Measurements from ENCODE around the gene SAMD14. TPM values are rescaled to one million over a fixed set of nuclear protein-coding genes. Genes with fewer than 3 reads are reported as not detected.

The SAMD14 gene
- total and polyA plus RNA-seq, 9 donors: 0.36 to 4.9 (median 1.7) TPM

DNA sequence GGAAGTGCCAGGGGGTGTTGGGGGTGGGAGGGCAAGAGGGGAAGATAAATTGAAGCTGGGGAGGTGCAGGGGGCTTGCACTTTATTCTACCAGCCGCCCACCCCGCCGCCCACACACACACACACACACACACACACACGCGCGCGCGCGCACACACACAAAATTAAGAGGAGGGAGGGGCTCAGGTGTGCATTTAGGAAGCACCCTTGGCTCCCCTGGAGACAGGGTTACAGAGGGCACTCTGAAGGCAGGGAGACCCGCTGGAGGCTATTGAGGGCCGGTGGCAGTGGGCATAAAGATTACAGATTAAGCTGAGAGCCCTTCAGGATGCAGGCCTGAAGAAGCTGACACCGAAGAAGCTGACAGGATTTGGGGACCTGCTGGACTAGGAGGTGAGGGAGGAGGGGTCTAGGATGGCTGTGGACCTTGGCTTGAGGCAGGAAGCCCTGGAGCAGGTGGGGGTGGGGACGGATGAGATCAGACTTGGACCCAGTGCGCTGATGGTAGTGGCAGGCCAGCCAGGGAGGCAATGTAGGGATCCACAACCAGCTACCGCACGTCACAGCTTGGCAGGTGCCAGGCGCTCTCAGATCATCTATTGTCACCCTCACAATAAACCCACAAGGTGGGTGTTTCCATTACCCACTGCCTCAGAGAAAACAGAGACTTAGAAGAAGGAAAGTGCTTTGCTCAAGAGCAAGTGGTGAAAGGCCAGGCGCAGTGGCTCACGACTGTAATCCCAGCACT, 772 bp upstream of the SAMD14 start:
- no peak overlapping the region for H3K27ac ChIP-seq
- peaks cover 6% of the 10 kb centered on the region for H3K4me1 ChIP-seq (ENCODE audit: insufficient read depth)
- WGBS, 3 donors: 63 to 68% (median 64%) methylated on average over 19 of the region's 19 CpGs
- no peak for DNase-seq
- no peaks in the 10 kb centered on the region for H3K27me3 ChIP-seq
- TF ChIP-seq EP300 (IDR thresholded peaks at IDR 0.05) (no peak), POLR2A (IDR thresholded peaks at IDR 0.05) (no peak)
- TF ChIP-seq, protein P1, sequence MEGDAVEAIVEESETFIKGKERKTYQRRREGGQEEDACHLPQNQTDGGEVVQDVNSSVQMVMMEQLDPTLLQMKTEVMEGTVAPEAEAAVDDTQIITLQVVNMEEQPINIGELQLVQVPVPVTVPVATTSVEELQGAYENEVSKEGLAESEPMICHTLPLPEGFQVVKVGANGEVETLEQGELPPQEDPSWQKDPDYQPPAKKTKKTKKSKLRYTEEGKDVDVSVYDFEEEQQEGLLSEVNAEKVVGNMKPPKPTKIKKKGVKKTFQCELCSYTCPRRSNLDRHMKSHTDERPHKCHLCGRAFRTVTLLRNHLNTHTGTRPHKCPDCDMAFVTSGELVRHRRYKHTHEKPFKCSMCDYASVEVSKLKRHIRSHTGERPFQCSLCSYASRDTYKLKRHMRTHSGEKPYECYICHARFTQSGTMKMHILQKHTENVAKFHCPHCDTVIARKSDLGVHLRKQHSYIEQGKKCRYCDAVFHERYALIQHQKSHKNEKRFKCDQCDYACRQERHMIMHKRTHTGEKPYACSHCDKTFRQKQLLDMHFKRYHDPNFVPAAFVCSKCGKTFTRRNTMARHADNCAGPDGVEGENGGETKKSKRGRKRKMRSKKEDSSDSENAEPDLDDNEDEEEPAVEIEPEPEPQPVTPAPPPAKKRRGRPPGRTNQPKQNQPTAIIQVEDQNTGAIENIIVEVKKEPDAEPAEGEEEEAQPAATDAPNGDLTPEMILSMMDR (IDR thresholded peaks at IDR 0.05): no peak
- intact Hi-C loops (cut with DNase I): no loop called here
- H3K9me3 ChIP-seq: no peaks in the 10 kb centered on the region
- no peak overlapping the region for H3K4me3 ChIP-seq
- H3K36me3 ChIP-seq: no peaks in the 10 kb centered on the region

DNA sequence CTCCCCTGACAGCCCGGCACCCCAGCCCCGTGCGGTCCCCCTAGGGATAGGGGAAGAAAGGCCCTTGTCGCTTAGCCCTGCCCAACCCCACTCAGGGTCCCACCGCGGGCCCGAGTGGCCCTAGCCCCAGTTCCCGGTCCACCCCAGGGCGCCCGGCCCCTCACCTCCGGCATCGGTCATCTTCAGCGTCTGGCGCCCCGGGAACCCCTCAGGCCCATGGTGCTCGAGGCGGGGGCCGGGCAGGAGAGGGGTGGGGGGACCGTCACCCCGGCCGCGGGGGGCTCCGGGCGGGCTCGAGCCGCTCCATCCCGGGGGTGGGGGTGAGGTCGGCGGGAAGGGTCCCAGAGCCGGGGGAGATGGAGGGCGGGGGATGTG, 620 bp downstream of the SAMD14 start:
- no peaks in the 10 kb centered on the region for H3K36me3 ChIP-seq
- TF ChIP-seq POLR2A (IDR thresholded peaks at IDR 0.05): no peak
- H3K9me3 ChIP-seq: no peaks in the 10 kb centered on the region
- H3K4me1 ChIP-seq (ENCODE audit: insufficient read depth): peaks cover 6% of the 10 kb centered on the region
- intact Hi-C loops (cut with DNase I): no loop called here
- no peak for DNase-seq
- 1 to 4% (median 1%) methylated on average over 4 to 31 of the region's 31 CpGs for WGBS, 3 donors
- H3K4me3 ChIP-seq: peak overlapping the region; percentile 32
- peak overlapping the region in 1 of 2 donors; percentile 33 for H3K27ac ChIP-seq
- H3K27me3 ChIP-seq: no peaks in the 10 kb centered on the region

GRCh38 chr17:50128441-50129352, 1.3 kb downstream of the SAMD14 start:
- Histone ChIP-seq H3K9me3 (no peaks in the 10 kb centered on the region), H3K27me3 (no peaks in the 10 kb centered on the region), H3K27ac (peak overlapping the region in 1 of 2 donors; percentile 33), H3K4me3 (peak overlapping the region; percentile 32), H3K4me1 (ENCODE audit: insufficient read depth) (peaks cover 10% of the 10 kb centered on the region), H3K36me3 (no peaks in the 10 kb centered on the region)
- peak in 1 of 5 donors; percentile 29 for DNase-seq
- 9 to 13% (median 9%) methylated on average over 30 to 32 of the region's 32 CpGs for WGBS, 3 donors
- TF ChIP-seq, protein P1 (IDR thresholded peaks at IDR 0.05): no peak
- TF ChIP-seq POLR2A (IDR thresholded peaks at IDR 0.05) (no peak), EP300 (IDR thresholded peaks at IDR 0.05) (no peak)
- intact Hi-C loops (cut with DNase I): no loop called here

GRCh38 chr17:50127697-50128361, 2.1 kb downstream of the SAMD14 start:
- no peaks in the 10 kb centered on the region for H3K36me3 ChIP-seq
- 77 to 82% (median 81%) methylated on average over 6 of the region's 6 CpGs for WGBS, 3 donors
- no peaks in the 10 kb centered on the region for H3K27me3 ChIP-seq
- DNase-seq: no peak
- H3K4me1 ChIP-seq (ENCODE audit: insufficient read depth): peaks cover 12% of the 10 kb centered on the region
- no peaks in the 10 kb centered on the region for H3K9me3 ChIP-seq
- H3K27ac ChIP-seq: no peak overlapping the region
- intact Hi-C loops (cut with DNase I): no loop called here
- TF ChIP-seq EP300 (IDR thresholded peaks at IDR 0.05) (no peak), POLR2A (IDR thresholded peaks at IDR 0.05) (no peak)
- TF ChIP-seq, protein P1 (IDR thresholded peaks at IDR 0.05): no peak
- H3K4me3 ChIP-seq: no peak overlapping the region

Measured in ovary (tissue), 9 donors.